ENCODE data around the gene STXBP1. TPM values are rescaled to one million over a fixed set of nuclear protein-coding genes. Genes with fewer than 3 reads are reported as not detected.

STXBP1 gene
- total and polyA plus RNA-seq, 9 of the 15 experiments (the other 6 are each of a cell fraction or from before 2014, with no cell fraction given): 4.6 to 35.1 (median 9.7) TPM

DNA sequence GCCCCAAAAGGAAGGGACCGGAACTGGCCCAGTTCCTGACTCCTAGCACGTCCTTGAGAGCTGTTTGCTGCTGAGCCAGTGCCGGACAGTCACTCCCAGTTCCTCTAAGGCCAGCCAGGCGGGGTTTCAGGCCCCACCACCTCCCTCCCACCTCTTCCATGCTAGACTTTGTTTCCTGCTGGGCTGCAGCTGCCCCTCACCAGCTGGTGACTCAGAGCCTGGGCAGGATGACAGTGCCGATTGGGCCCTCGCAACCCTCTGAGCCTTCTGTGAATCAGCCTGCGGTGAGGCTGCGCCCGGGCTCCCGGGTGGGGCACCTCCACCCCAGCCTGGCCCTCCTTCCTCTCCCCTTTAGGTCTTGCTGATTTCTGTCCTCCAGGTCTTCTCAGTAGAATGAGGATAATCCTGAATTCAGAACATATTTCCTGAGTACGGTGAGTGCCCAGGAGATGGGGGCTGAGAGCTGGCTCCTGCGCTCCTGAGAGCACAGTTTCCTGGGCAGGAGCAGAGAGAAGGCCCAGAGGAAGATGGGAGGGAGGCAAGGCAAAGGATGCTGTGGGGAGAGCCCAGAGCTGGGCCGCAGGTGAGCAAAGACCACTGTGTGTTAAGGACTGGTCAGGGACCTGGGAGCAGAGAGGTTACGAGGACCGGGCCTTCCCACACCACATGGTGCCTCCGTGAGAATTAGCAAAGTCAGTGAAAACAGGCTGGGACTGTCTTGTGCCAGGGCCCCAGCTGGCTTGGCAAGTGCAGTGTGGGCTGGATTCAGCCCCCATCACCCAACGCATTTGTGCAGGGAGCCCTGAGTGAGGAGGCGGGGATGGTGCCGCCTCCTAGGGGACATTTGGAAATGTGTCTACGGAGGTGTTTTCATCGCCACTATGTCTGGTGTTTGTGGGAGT is 32.9 kb upstream of the STXBP1 start:
- H3K36me3 ChIP-seq (ENCODE audit: control insufficient read depth, insufficient read depth, low read length): no peaks in the 10 kb centered on the region
- ATAC-seq: peak; percentile 67
- FAIRE-seq: no peak
- no peaks in the 10 kb centered on the region for H3K27me3 ChIP-seq (ENCODE audit: control insufficient read depth in 2 of 2, insufficient read depth in 2 of 2, low read length in 2 of 2)
- H3K9me1 ChIP-seq (ENCODE audit: control insufficient read depth, insufficient read depth, low read length): no peaks in the 10 kb centered on the region
- H3K4me2 ChIP-seq (ENCODE audit: insufficient read depth, low read length): no peak overlapping the region; the same call in 1 of the 2 replicates
- no peaks in the 10 kb centered on the region for H3K9me3 ChIP-seq (replicated peaks; ENCODE audit: control insufficient read depth, insufficient read depth, low read depth, low read length)
- peak in 2 of 4 experiments; percentile 13 to 37 for DNase-seq (ENCODE audit: extremely low read depth in 1 of 4, low spot score in 3 of 4)
- H4K20me1 ChIP-seq (replicated peaks; ENCODE audit: control insufficient read depth, insufficient read depth, low read length): no peaks in the 10 kb centered on the region
- in situ Hi-C loops (cut with MboI): no loop called here
- H3K79me2 ChIP-seq (ENCODE audit: control insufficient read depth, insufficient read depth, low read length): no peaks in the 10 kb centered on the region
- H2AFZ ChIP-seq (ENCODE audit: low read depth, low read length): peak overlapping the region; percentile 77
- peak overlapping the region; percentile 26; the same call in 2 of the 3 replicates for H3K27ac ChIP-seq (ENCODE audit: extremely low read depth, low read depth, low read length)
- peaks cover 14 to 22% of the 10 kb centered on the region in 2 experiments; a peak in 4 of 5 replicates for H3K4me1 ChIP-seq (replicated peaks in 1 of 2; ENCODE audit: control insufficient read depth in 2 of 2, insufficient read depth in 2 of 2, low read length in 2 of 2)
- 61% methylated on average over 19 of the region's 21 CpGs for WGBS (ENCODE audit: insufficient coverage, low coverage, missing lambda C conversion rate)
- no TSS peak for BruUV-seq (replicated peaks)
- CTCF ChIA-PET (ENCODE audit: low intra/inter-chr PET ratio): interaction anchor here (0.6 kb wide), 1 partner anchor 218 kb away, joined by 3 read pairs; no protein-coding TSS in a partner anchor
- intact Hi-C loops (cut with micrococcal nuclease): loop anchor here (5.0 kb wide), 1 partner anchor 42 kb away; no protein-coding TSS in a partner anchor
- peak overlapping the region in 1 of 2 experiments; percentile 81; a peak in 3 of 4 replicates for H3K9ac ChIP-seq (ENCODE audit: insufficient read depth in 1 of 2, low read depth in 2 of 2, low read length in 2 of 2)
- H3K4me3 ChIP-seq: no peak overlapping the region
- POLR2A ChIA-PET: interaction anchor here (0.6 to 1.3 kb wide), 3 partner anchors 36 to 180 kb away, joined by 3 to 4 read pairs (median 3); partner anchors contain the start of gene TOR2A
- TF ChIP-seq EGR1 (conservative IDR thresholded peaks at IDR 0.05) (0 out of 2 replicates have a peak, but pooled peaks have one; percentile 6), NRF1 (conservative IDR thresholded peaks at IDR 0.05 in 1 of 2, IDR thresholded peaks at IDR 0.05 in 1 of 2) (0 out of 4 replicates have a peak, but pooled peaks of 1 of the 2 experiments have one; percentile 14), ZNF140 (CRISPR knock-in tag; IDR thresholded peaks at IDR 0.05) (no peak), ZNF239 (CRISPR knock-in tag; IDR thresholded peaks at IDR 0.05) (no peak), GABPA (tag; conservative IDR thresholded peaks at IDR 0.05; ENCODE audit: low read depth) (0 out of 2 replicates have a peak, but pooled peaks have one; percentile 29), ZNF583 (CRISPR knock-in tag; IDR thresholded peaks at IDR 0.05) (no peak), ATF3 (IDR thresholded peaks at IDR 0.05) (peak; percentile 37; the same call in 1 of the 2 replicates), ATF3 (CRISPR knock-in tag; conservative IDR thresholded peaks at IDR 0.05) (no peak), FOSL1 (tag; conservative IDR thresholded peaks at IDR 0.05) (peak; percentile 74; the same call in 1 of the 2 replicates)
- TF ChIP-seq, protein P1, sequence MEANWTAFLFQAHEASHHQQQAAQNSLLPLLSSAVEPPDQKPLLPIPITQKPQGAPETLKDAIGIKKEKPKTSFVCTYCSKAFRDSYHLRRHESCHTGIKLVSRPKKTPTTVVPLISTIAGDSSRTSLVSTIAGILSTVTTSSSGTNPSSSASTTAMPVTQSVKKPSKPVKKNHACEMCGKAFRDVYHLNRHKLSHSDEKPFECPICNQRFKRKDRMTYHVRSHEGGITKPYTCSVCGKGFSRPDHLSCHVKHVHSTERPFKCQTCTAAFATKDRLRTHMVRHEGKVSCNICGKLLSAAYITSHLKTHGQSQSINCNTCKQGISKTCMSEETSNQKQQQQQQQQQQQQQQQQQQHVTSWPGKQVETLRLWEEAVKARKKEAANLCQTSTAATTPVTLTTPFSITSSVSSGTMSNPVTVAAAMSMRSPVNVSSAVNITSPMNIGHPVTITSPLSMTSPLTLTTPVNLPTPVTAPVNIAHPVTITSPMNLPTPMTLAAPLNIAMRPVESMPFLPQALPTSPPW (CRISPR knock-in tag; IDR thresholded peaks at IDR 0.05): peak; percentile 68

All from K562 (cell line).